Coronary artery (tissue), 2 donors: ENCODE results near the gene IPCEF1.

ENCODE experiments used
- DNase-seq: peaks from one replicate; pipeline ENCODE4 v3.0.0-alpha.2; 2017; ENCODE audit warnings: low spot score
- H3K27ac ChIP-seq, 2 donors: fragments of 200-600 bp; sonication (generic); one replicate each; pipeline ENCODE4 v1.5.1; 2016 to 2019
- H3K4me3 ChIP-seq: fragments of 200-600 bp; sonication (generic); 2 replicates; pipeline ENCODE4 v1.5.1; 2016; ENCODE audit warnings: mild to moderate bottlenecking, moderate library complexity
- TF ChIP-seq, protein P1 (sequence below): fragments of 200-600 bp; sonication (generic); IDR thresholded peaks from one replicate; pipeline ENCODE4 v1.5.1; 2019; ENCODE audit warnings: antibody characterized with exemption

IPCEF1 gene, protein sequence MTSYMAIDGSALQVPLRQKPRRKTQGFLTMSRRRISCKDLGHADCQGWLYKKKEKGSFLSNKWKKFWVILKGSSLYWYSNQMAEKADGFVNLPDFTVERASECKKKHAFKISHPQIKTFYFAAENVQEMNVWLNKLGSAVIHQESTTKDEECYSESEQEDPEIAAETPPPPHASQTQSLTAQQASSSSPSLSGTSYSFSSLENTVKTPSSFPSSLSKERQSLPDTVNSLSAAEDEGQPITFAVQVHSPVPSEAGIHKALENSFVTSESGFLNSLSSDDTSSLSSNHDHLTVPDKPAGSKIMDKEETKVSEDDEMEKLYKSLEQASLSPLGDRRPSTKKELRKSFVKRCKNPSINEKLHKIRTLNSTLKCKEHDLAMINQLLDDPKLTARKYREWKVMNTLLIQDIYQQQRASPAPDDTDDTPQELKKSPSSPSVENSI

DNA sequence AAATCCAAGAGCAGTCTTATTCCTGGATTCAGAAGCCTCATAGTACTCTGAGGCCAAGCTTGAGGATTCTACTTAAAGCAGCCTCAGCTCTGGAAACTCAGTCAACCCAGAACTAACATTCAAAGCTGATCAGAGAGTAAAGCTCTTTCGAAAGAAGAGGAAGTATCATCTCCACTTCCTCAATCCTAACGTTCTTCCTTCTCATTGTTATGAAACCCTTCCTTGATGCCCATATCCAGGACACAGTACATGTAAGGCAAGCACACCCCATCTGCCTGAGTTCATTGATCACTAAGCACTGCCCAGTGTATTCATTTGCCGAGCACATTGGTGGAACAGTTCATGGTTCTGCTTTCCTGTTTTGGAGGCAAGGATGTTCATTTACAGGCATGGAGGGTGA, at the start of gene IPCEF1:
IPCEF1 (minus strand) TSS at position 114 of the 400 bp plus-strand sequence. CDS start 90,856 bp downstream, outside the sequence.
- TF ChIP-seq, protein P1, sequence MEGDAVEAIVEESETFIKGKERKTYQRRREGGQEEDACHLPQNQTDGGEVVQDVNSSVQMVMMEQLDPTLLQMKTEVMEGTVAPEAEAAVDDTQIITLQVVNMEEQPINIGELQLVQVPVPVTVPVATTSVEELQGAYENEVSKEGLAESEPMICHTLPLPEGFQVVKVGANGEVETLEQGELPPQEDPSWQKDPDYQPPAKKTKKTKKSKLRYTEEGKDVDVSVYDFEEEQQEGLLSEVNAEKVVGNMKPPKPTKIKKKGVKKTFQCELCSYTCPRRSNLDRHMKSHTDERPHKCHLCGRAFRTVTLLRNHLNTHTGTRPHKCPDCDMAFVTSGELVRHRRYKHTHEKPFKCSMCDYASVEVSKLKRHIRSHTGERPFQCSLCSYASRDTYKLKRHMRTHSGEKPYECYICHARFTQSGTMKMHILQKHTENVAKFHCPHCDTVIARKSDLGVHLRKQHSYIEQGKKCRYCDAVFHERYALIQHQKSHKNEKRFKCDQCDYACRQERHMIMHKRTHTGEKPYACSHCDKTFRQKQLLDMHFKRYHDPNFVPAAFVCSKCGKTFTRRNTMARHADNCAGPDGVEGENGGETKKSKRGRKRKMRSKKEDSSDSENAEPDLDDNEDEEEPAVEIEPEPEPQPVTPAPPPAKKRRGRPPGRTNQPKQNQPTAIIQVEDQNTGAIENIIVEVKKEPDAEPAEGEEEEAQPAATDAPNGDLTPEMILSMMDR: no peak
- no peak for DNase-seq
- Histone ChIP-seq H3K4me3 (no peak within 1 kb of the TSS), H3K27ac (peak within 1 kb of the TSS in 1 of 2 donors; percentile 28)

DNA sequence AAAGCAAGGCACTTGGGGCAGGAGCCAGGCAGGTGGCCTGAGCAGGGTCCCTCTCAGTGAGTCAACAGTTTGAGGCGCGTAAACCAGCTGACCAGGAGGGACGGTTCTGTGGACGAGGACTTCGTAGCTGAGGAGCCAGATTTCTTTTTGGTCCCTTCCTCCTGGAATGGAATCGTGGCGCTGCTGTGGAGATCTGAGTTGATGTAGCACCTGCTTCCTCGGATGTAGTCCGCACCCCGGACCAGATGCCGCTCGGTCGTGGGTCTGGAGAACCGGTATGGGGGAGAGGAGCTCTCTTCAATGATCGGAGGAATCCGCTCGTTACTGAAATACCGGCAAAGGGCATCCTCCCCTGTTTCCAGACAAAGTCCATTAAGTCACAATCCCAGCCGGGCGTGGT, 49.7 kb upstream of the IPCEF1 start:
- no peak for DNase-seq

DNA sequence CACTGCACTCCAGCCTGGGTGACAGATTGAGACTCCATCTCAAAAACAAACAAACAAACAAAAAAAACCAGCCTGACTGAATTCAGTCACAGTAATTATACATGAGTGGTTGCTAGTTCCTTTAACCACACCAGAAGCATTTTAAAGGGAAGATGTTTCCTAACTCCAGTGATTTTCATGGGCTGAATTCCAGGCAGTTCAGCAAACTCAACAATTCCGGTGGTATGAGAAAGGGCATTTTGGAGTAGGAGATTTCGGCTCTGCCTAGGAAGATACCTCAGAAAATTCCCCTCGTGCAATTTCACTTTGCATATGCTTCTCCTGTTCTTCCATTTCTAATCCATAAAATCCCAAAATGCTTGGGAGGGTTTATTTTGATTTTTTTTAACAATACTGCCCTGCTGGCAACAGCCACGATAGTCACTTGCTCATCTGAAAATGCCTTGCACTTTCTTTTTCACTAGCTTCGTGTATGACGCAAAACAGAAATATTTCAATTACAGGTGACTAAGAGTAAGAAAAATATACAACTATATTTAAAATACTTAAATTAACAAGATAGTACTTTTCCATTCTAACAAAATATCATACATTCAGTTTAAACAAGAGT, 48.3 kb upstream of the IPCEF1 start:
- Histone ChIP-seq H3K4me3 (peak overlapping the region; percentile 51), H3K27ac (peak overlapping the region in 1 of 2 donors; percentile 72)
- no peak for DNase-seq
- TF ChIP-seq, protein P1: no peak

More for the DNA sequence above, 49.7 kb upstream of the IPCEF1 start:
- no peak overlapping the region for H3K4me3 ChIP-seq
- H3K27ac ChIP-seq: peak overlapping the region in 1 of 2 donors; percentile 72
- TF ChIP-seq, protein P1: no peak

DNA sequence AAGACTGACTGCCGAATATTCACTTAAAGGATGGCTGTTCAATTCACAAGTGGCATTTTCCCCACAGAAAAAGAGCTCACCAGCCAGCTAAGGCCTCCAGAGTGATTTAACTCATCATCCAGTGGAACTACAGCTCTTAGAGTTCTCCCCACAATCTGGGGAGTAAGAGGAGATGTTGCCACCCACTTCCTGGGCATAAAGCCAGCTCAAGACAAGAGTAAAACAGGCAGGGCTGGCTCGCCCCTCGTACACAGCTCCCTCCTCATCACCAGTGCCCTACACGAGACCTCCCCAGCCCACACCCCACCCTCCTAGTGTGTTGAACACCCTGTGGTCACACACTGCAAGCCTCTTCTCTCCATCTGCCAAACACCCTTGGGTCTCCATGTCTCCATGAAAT, 47.2 kb upstream of the IPCEF1 start:
- H3K27ac ChIP-seq: peak overlapping the region in 1 of 2 donors; percentile 72
- TF ChIP-seq, protein P1: no peak
- no peak overlapping the region for H3K4me3 ChIP-seq
- no peak for DNase-seq

DNA sequence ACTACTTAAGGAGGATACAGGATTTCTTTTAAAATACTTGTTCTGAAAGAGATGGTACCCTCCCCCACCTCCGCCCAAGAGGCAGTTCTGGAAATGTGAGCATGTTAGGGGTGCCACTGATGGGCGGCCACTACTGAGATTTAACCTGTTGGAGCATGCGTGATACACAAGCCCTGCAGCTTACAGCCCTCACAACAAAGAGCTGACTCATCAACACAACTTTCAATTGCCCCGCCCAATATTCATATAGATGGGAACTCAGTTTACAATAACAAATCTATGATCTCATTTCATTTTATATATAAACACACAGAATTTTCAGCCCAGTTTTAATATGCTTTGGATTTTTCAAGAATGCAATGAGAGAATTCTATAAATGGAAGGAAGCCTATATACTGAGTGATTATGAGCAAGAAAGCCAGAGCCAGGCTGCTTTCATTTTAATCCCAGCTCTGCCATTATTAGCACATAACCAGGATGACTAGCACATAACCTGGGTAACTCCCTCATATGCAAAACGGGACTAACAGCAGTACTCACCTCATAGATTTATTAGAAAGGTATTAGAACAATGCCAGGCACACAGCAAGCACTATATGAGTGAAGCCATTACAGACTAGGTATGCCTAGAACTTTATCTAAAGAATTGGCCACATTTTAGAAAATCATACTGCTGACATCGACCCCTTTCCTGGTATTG, 45.6 kb upstream of the IPCEF1 start:
- no peak overlapping the region for H3K27ac ChIP-seq
- no peak for DNase-seq
- H3K4me3 ChIP-seq: no peak overlapping the region
- TF ChIP-seq, protein P1: no peak

DNA sequence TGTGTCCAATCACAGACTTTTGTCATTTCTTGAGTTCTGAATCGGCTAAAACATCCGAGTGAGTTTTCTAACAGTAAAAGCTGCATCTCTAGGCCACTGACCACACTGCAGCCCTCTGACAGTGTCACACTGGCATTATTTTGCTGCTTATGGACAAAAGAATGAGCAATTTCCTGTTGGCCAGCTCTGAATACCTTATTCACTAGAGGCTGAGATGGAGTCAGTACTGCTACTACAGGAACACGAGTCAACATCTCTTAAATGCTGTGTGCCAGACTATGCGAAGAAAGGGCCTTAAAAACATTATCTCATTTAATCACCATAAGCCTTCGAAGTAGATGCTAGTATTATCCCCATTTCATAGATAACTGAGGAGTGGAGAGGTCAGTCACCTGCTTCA, 42.5 kb upstream of the IPCEF1 start:
- Histone ChIP-seq H3K4me3 (no peak overlapping the region), H3K27ac (no peak overlapping the region)
- TF ChIP-seq, protein P1: no peak
- no peak for DNase-seq
